ENCODE results near the gene EGLN1.

- TF ChIP-seq, protein P1, sequence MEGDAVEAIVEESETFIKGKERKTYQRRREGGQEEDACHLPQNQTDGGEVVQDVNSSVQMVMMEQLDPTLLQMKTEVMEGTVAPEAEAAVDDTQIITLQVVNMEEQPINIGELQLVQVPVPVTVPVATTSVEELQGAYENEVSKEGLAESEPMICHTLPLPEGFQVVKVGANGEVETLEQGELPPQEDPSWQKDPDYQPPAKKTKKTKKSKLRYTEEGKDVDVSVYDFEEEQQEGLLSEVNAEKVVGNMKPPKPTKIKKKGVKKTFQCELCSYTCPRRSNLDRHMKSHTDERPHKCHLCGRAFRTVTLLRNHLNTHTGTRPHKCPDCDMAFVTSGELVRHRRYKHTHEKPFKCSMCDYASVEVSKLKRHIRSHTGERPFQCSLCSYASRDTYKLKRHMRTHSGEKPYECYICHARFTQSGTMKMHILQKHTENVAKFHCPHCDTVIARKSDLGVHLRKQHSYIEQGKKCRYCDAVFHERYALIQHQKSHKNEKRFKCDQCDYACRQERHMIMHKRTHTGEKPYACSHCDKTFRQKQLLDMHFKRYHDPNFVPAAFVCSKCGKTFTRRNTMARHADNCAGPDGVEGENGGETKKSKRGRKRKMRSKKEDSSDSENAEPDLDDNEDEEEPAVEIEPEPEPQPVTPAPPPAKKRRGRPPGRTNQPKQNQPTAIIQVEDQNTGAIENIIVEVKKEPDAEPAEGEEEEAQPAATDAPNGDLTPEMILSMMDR (IDR thresholded peaks at IDR 0.05): no peak
- TF ChIP-seq POLR2A (IDR thresholded peaks at IDR 0.05): no peak
Measured at GRCh38 chr1:231416901-231417300, 5.2 kb downstream of the EGLN1 start.
